Loucy (cell line): ENCODE measurements around the gene NKX6-2.

Experiments
- H2AFZ ChIP-seq: fragments of 200-600 bp; sonication (generic); 2 replicates; pipeline ENCODE4 v1.6.0; 2016; ENCODE audit warnings: antibody characterized with exemption, mild to moderate bottlenecking, low read length, moderate library complexity
- H3F3A ChIP-seq: fragments of 200-600 bp; 2 replicates; pipeline ENCODE4 v1.6.0; 2016; ENCODE audit warnings: antibody characterized with exemption, low read depth, mild to moderate bottlenecking
- H3K27me3 ChIP-seq: fragments of 200-600 bp; sonication (generic); 2 replicates; pipeline ENCODE4 v1.6.1; 2014; ENCODE audit warnings: low read length, mild to moderate bottlenecking; ENCODE audit not compliant: insufficient read depth, poor library complexity, severe bottlenecking
- H3K36me3 ChIP-seq: fragments of 200-600 bp; sonication (generic); 2 replicates; pipeline ENCODE4 v1.6.1; 2016; ENCODE audit warnings: low read length; ENCODE audit not compliant: insufficient read depth
- H3K4me1 ChIP-seq: fragments of 200-600 bp; sonication (generic); 2 replicates; pipeline ENCODE4 v1.5.1; 2014; ENCODE audit warnings: low read length, mild to moderate bottlenecking; ENCODE audit not compliant: insufficient read depth, poor library complexity, severe bottlenecking
- H3K4me2 ChIP-seq: fragments of 200-600 bp; sonication (generic); 2 replicates; pipeline ENCODE4 v1.6.0; 2014; ENCODE audit warnings: antibody characterized with exemption, low read length, low read depth, mild to moderate bottlenecking; ENCODE audit not compliant: poor library complexity, severe bottlenecking
- H3K4me3 ChIP-seq: fragments of 200-600 bp; sonication (generic); 2 replicates; pipeline ENCODE4 v1.5.1; 2014; ENCODE audit warnings: low read length, mild to moderate bottlenecking, mixed read lengths; ENCODE audit not compliant: poor library complexity, severe bottlenecking
- H3K79me2 ChIP-seq: fragments of 200-600 bp; sonication (generic); 2 replicates; pipeline ENCODE4 v1.6.1; 2014; ENCODE audit warnings: low read length; ENCODE audit not compliant: insufficient read depth
- H3K9ac ChIP-seq: fragments of 200-600 bp; sonication (generic); 2 replicates; pipeline ENCODE4 v1.6.0; 2014; ENCODE audit warnings: mild to moderate bottlenecking, low read depth, low read length, moderate library complexity; ENCODE audit not compliant: poor library complexity, severe bottlenecking
- H3K9me2 ChIP-seq: fragments of 200-600 bp; sonication (generic); replicated peaks from 2 replicates; pipeline ENCODE4 v1.6.1; 2016; ENCODE audit warnings: low read depth, low read length, mixed read lengths
- H3K9me3 ChIP-seq: fragments of 200-600 bp; sonication (generic); 2 replicates; pipeline ENCODE4 v1.6.1; 2014; ENCODE audit warnings: mild to moderate bottlenecking, antibody characterized with exemption, low read length, low read depth; ENCODE audit not compliant: insufficient read depth
- H4K20me1 ChIP-seq: fragments of 200-600 bp; sonication (generic); 2 replicates; pipeline ENCODE4 v1.6.0; 2014; ENCODE audit warnings: antibody characterized with exemption, low read length, mild to moderate bottlenecking; ENCODE audit not compliant: insufficient read depth, poor library complexity, severe bottlenecking
- CTCF ChIP-seq: fragments of 200-600 bp; sonication (generic); conservative IDR thresholded peaks from 2 replicates; pipeline ENCODE4 v1.5.1; 2014; ENCODE audit warnings: mild to moderate bottlenecking, antibody characterized with exemption, low read length
- EZH2phosphoT487 ChIP-seq: fragments of 200-600 bp; IDR thresholded peaks from 2 replicates; pipeline ENCODE4 v1.6.1; 2018; ENCODE audit warnings: antibody characterized with exemption, mild to moderate bottlenecking, moderate library complexity, borderline replicate concordance

The NKX6-2 gene

GRCh38 chr10:132788180-132788830 is 2.4 kb upstream of the NKX6-2 start:
- no peak overlapping the region for H2AFZ ChIP-seq
- no peaks in the 10 kb centered on the region for H4K20me1 ChIP-seq
- no peak overlapping the region for H3K4me2 ChIP-seq
- no peaks in the 10 kb centered on the region for H3K4me1 ChIP-seq
- TF ChIP-seq EZH2phosphoT487 (no peak), CTCF (no peak)
- no peaks in the 10 kb centered on the region for H3F3A ChIP-seq
- H3K79me2 ChIP-seq: no peaks in the 10 kb centered on the region
- H3K36me3 ChIP-seq: 0 out of 2 replicates have a peak, but pooled peaks cover 3% of the 10 kb centered on the region
- H3K4me3 ChIP-seq: no peak overlapping the region
- H3K27me3 ChIP-seq: no peaks in the 10 kb centered on the region
- H3K9me2 ChIP-seq: no peaks in the 10 kb centered on the region
- no peak overlapping the region for H3K9ac ChIP-seq
- no peaks in the 10 kb centered on the region for H3K9me3 ChIP-seq

DNA sequence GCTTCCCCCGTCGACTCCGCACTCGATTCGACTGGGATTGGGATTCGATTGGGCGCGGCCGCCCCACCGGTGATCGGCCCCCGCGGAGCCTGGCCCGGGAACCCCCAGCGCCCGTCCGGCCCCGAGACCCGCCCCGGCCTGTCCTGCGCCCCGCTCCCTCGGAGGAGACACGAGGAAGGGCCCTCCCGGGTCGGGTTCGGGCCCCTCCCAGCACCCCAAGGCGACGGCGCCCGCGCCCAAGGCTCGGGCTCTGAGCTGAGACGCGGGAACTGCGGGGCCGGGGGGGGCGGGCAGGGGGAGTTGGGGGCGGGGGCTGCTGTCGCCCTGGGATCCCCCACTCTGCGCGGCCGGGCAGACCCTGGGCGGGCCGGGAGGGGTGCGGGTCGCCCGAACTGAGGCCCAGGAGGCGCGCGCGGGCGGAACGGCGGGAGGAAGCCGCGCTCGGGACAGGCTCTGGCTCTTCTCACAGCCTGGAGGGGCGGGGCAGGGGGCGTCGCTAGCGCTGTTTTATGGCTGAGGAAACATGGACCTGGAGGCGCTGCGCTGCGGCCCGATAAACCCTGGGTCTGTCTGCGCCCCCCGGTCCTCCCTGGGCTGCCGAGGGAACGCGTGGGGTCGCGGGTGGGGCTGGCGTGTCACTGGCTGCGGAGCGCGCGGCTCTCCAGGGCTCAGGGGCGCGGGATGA is 1.7 kb upstream of the NKX6-2 start:
- no peak overlapping the region for H3K4me3 ChIP-seq
- 0 out of 2 replicates have a peak, but pooled peaks cover 7% of the 10 kb centered on the region for H3K36me3 ChIP-seq
- H3K4me2 ChIP-seq: no peak overlapping the region
- H3K4me1 ChIP-seq: no peaks in the 10 kb centered on the region
- H3K9ac ChIP-seq: no peak overlapping the region
- no peaks in the 10 kb centered on the region for H3F3A ChIP-seq
- no peaks in the 10 kb centered on the region for H3K27me3 ChIP-seq
- H3K9me2 ChIP-seq: no peaks in the 10 kb centered on the region
- TF ChIP-seq CTCF: no peak
- no peaks in the 10 kb centered on the region for H3K79me2 ChIP-seq
- no peaks in the 10 kb centered on the region for H4K20me1 ChIP-seq
- H3K9me3 ChIP-seq: no peaks in the 10 kb centered on the region
- no peak overlapping the region for H2AFZ ChIP-seq

DNA sequence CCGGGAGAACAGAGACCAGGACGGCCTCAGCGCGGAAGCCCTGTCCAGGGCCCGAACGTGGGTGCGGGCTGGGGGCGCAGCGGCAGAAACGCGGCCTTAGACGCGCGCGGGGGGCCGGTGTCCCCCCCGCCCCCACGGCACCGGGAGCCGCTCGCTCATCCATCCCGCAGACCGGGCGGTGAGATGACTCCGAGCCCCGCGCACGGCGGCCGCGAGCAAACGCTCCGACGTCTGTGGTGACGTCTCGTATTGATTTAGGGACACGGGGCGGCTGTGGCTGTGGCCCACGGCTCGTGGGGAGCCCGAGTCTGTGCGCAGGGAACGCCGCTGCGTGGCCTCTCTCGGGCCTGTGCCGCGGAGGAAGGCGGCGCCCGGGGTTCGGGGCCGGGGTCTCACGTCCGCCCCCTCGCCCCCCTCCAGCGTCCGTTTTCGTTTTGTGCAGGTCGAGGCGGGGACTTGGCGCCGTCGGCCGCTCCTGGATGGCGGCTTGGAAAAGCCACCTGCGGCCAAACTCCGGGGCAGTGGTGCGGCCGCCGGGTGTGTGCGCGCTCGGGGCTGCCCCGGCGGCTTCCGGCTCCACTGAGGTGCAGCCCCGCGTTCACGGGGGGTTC is 1.0 kb upstream of the NKX6-2 start:
- Histone ChIP-seq H3K9ac (no peak overlapping the region), H3K36me3 (peaks cover 7% of the 10 kb centered on the region; the same call in 1 of the 2 replicates), H3K27me3 (no peaks in the 10 kb centered on the region), H3K4me2 (no peak overlapping the region), H3K79me2 (no peaks in the 10 kb centered on the region), H3K4me1 (no peaks in the 10 kb centered on the region), H3K4me3 (no peak overlapping the region), H3F3A (no peaks in the 10 kb centered on the region), H2AFZ (no peak overlapping the region), H4K20me1 (no peaks in the 10 kb centered on the region), H3K9me2 (no peaks in the 10 kb centered on the region), H3K9me3 (no peaks in the 10 kb centered on the region)
- TF ChIP-seq CTCF (no peak), EZH2phosphoT487 (no peak)
